Panc1 (cell line): Measurements from ENCODE around the gene LPIN1. TPM values are rescaled to one million over a fixed set of nuclear protein-coding genes. Genes with fewer than 3 reads are reported as not detected.

Experiments
- ATAC-seq: fragments of 200-7000 bp; cut with Tn5 transposase; 2 replicates; pipeline ENCODE4 v1.9.1; 2020; ENCODE audit warnings: mild to moderate bottlenecking, moderate library complexity
- BruUV-seq: library from RNA; stranded (reverse); fragments of 400-500 nt; replicated peaks from 2 replicates; lab custom pipeline; 2021; lab: Mats Ljungman, UMichigan
- CTCF ChIA-PET: fragments of 300-600 bp; sonication (Branson Sonifier 250); formaldehyde crosslinking; loops from one replicate; lab custom pipeline; 2022; ENCODE audit warnings: antibody characterized with exemption; lab: Charles Lee
- POLR2A ChIA-PET: fragments of 300-600 bp; sonication (Branson Sonifier 250); formaldehyde crosslinking; loops from one replicate; lab custom pipeline; 2022; ENCODE audit warnings: antibody characterized with exemption; lab: Charles Lee
- DNase-seq: peaks from one replicate; pipeline ENCODE4 v3.0.0-alpha.2; 2010; ENCODE audit warnings: low read depth, low spot score
- H3K27ac ChIP-seq: 2 replicates; pipeline ENCODE4 v1.5.1; 2011; ENCODE audit warnings: mild to moderate bottlenecking, low read length, inconsistent platforms
- H3K27me3 ChIP-seq: fragments of 200-500 bp; sonication (Bioruptor generic); 2 replicates; pipeline ENCODE4 v1.6.0; 2014; ENCODE audit warnings: low read length, inconsistent platforms; ENCODE audit not compliant: control insufficient read depth, insufficient read depth
- H3K36me3 ChIP-seq: fragments of 200-500 bp; sonication (Bioruptor generic); 2 replicates; pipeline ENCODE4 v1.5.1; 2014; ENCODE audit warnings: inconsistent platforms, mild to moderate bottlenecking, low read length, moderate library complexity; ENCODE audit not compliant: control insufficient read depth, insufficient read depth
- H3K4me1 ChIP-seq: 2 replicates; pipeline ENCODE4 v1.5.1; 2011; ENCODE audit warnings: inconsistent platforms, mild to moderate bottlenecking, low read length, moderate library complexity; ENCODE audit not compliant: control insufficient read depth, insufficient read depth
- H3K4me3 ChIP-seq, 2 experiments: 2 replicates each; pipeline ENCODE4 v1.5.1; 2011 to 2012; ENCODE audit warnings: low read depth in 2 of 2, low read length in 2 of 2, mild to moderate bottlenecking in 2 of 2, inconsistent platforms in 1 of 2, moderate library complexity in 1 of 2
- H3K9me3 ChIP-seq: fragments of 200-500 bp; sonication (Bioruptor generic); 2 replicates; pipeline ENCODE4 v1.5.1; 2014; ENCODE audit warnings: low read depth, mild to moderate bottlenecking, inconsistent platforms, low read length, moderate library complexity; ENCODE audit not compliant: control insufficient read depth, insufficient read depth
- CTCF ChIP-seq: fragments of 450-650 bp; IDR thresholded peaks from 2 replicates; pipeline ENCODE4 v1.5.1; 2017; ENCODE audit warnings: mild to moderate bottlenecking
- POLR2AphosphoS5 ChIP-seq: IDR thresholded peaks from 2 replicates; pipeline ENCODE4 v1.6.1; 2012; ENCODE audit warnings: mild to moderate bottlenecking, low read depth, low read length, moderate library complexity
- REST ChIP-seq, 2 experiments: IDR thresholded peaks; 2 replicates each; pipeline ENCODE4 v1.6.1; 2011 to 2012; ENCODE audit warnings: low read depth in 2 of 2, control low read depth in 1 of 2, low read length in 1 of 2, mild to moderate bottlenecking in 1 of 2, moderate library complexity in 1 of 2; ENCODE audit not compliant: insufficient read depth in 1 of 2
- SIN3A ChIP-seq: IDR thresholded peaks from 2 replicates; pipeline ENCODE4 v1.6.1; 2012; ENCODE audit warnings: low read depth, mild to moderate bottlenecking, low read length, moderate library complexity, borderline replicate concordance; ENCODE audit not compliant: insufficient read depth
- TCF7L2 ChIP-seq: IDR thresholded peaks from 2 replicates; pipeline ENCODE4 v1.6.1; 2011; ENCODE audit warnings: mild to moderate bottlenecking, low read depth, low read length, inconsistent platforms
- in situ Hi-C: cut with HindIII; loops from 2 replicates; pipeline ENCODE4 v1.10.0; 2016; ENCODE audit warnings: low sequenced_read_pairs, low pct_unique_long_range_greater_than_20kb
- intact Hi-C: fragments of 100-400 bp; cut with micrococcal nuclease; formaldehyde crosslinking; loops from one replicate; pipeline ENCODE4 v1.10.0; 2022; ENCODE audit not compliant: unreplicated experiment
- total RNA-seq: library from RNA; stranded (reverse); gene quantifications from one replicate; pipeline ENCODE4 v1.2.1, GENCODE V29; 2021; ENCODE audit not compliant: unreplicated experiment

The LPIN1 gene
- total RNA-seq, 1 experiment from 2014 or later, result 51.8 TPM

GRCh38 chr2:11723061-11723371 is 23.4 kb upstream of the LPIN1 start:
- ATAC-seq (no peak), DNase-seq (no peak)
- Histone ChIP-seq H3K4me1 (no peaks in the 10 kb centered on the region), H3K27ac (no peak overlapping the region), H3K4me3 (no peak overlapping the region), H3K27me3 (no peaks in the 10 kb centered on the region), H3K36me3 (no peaks in the 10 kb centered on the region), H3K9me3 (no peaks in the 10 kb centered on the region)
- ChIA-PET CTCF (no interaction called here), POLR2A (interaction anchor here (0.7 kb wide), 1 partner anchor 21 kb away, joined by 4 read pairs; no protein-coding TSS in a partner anchor)
- no peak for TF ChIP-seq TCF7L2
- TF ChIP-seq REST (IDR thresholded peaks at IDR 0.05; ENCODE audit: insufficient read depth in 1 of 2, low read depth in 2 of 2, low read length in 1 of 2), result no peak
- TF ChIP-seq CTCF, result no peak
- no peak for TF ChIP-seq SIN3A
- TF ChIP-seq POLR2AphosphoS5, result no peak
- intact Hi-C loops, result no loop called here
- in situ Hi-C loops, result no loop called here
- no TSS peak for BruUV-seq

GRCh38 chr2:11724151-11724550 is 22.3 kb upstream of the LPIN1 start:
- no TSS peak for BruUV-seq
- ChIA-PET CTCF (no interaction called here), POLR2A (no interaction called here)
- intact Hi-C loops, result no loop called here
- Histone ChIP-seq H3K9me3 (no peaks in the 10 kb centered on the region), H3K36me3 (no peaks in the 10 kb centered on the region), H3K27me3 (no peaks in the 10 kb centered on the region), H3K4me1 (no peaks in the 10 kb centered on the region), H3K27ac (no peak overlapping the region), H3K4me3 (no peak overlapping the region)
- no peak for DNase-seq
- in situ Hi-C loops, result no loop called here
- no peak for ATAC-seq
- TF ChIP-seq CTCF (no peak), TCF7L2 (no peak)
